ENCODE results near the gene DCTN3.

The DCTN3 gene

DNA sequence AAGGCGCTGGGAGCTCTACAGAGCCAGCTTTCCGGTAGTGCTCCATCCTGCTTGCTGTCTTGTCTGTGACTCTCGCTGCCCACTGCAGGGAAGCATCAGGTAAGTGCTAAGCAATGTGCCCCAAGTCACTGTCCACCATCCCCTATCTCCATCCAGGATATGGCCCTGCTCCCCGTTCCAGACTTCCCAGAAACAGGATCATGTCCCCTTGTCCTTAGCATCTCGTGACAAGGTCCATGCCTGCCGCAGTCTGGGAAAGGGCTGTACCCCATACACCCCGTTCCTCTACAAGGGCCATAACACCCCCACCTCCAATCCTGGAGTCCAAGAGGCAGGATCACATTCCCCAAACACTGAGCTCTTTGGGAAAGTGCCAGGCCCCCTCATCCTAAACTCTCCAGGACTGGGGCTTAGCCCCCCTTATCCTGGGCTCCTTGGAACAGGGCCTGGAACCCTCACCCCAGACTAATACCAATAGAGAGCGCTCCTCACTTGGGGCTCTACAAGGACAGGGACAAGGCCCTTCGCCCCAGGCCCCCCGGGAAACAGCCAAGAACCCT, 9.0 kb downstream of the DCTN3 start:
- peak overlapping the region; percentile 82 for H3K27ac ChIP-seq (replicated peaks)
- no peak for DNase-seq (ENCODE audit: low read depth in 1 of 2, low spot score in 1 of 2)
- TF ChIP-seq POLR2AphosphoS5 (IDR thresholded peaks at IDR 0.05; ENCODE audit: low read depth) (no peak), GABPA (IDR thresholded peaks at IDR 0.05; ENCODE audit: low read depth) (no peak), SPI1 (IDR thresholded peaks at IDR 0.05; ENCODE audit: borderline replicate concordance, low read depth) (no peak)
- TF ChIP-seq, protein P1, sequence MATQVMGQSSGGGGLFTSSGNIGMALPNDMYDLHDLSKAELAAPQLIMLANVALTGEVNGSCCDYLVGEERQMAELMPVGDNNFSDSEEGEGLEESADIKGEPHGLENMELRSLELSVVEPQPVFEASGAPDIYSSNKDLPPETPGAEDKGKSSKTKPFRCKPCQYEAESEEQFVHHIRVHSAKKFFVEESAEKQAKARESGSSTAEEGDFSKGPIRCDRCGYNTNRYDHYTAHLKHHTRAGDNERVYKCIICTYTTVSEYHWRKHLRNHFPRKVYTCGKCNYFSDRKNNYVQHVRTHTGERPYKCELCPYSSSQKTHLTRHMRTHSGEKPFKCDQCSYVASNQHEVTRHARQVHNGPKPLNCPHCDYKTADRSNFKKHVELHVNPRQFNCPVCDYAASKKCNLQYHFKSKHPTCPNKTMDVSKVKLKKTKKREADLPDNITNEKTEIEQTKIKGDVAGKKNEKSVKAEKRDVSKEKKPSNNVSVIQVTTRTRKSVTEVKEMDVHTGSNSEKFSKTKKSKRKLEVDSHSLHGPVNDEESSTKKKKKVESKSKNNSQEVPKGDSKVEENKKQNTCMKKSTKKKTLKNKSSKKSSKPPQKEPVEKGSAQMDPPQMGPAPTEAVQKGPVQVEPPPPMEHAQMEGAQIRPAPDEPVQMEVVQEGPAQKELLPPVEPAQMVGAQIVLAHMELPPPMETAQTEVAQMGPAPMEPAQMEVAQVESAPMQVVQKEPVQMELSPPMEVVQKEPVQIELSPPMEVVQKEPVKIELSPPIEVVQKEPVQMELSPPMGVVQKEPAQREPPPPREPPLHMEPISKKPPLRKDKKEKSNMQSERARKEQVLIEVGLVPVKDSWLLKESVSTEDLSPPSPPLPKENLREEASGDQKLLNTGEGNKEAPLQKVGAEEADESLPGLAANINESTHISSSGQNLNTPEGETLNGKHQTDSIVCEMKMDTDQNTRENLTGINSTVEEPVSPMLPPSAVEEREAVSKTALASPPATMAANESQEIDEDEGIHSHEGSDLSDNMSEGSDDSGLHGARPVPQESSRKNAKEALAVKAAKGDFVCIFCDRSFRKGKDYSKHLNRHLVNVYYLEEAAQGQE (IDR thresholded peaks at IDR 0.05; ENCODE audit: insufficient replicate concordance, low read depth): no peak
- TF ChIP-seq, protein P2, sequence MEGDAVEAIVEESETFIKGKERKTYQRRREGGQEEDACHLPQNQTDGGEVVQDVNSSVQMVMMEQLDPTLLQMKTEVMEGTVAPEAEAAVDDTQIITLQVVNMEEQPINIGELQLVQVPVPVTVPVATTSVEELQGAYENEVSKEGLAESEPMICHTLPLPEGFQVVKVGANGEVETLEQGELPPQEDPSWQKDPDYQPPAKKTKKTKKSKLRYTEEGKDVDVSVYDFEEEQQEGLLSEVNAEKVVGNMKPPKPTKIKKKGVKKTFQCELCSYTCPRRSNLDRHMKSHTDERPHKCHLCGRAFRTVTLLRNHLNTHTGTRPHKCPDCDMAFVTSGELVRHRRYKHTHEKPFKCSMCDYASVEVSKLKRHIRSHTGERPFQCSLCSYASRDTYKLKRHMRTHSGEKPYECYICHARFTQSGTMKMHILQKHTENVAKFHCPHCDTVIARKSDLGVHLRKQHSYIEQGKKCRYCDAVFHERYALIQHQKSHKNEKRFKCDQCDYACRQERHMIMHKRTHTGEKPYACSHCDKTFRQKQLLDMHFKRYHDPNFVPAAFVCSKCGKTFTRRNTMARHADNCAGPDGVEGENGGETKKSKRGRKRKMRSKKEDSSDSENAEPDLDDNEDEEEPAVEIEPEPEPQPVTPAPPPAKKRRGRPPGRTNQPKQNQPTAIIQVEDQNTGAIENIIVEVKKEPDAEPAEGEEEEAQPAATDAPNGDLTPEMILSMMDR (IDR thresholded peaks at IDR 0.05; ENCODE audit: insufficient read depth, low read length): no peak
- H3K4me3 ChIP-seq (replicated peaks; ENCODE audit: insufficient read depth, low read length): peak overlapping the region; percentile 62
- H3K27me3 ChIP-seq (ENCODE audit: insufficient read depth, poor library complexity, severe bottlenecking): no peaks in the 10 kb centered on the region

DNA sequence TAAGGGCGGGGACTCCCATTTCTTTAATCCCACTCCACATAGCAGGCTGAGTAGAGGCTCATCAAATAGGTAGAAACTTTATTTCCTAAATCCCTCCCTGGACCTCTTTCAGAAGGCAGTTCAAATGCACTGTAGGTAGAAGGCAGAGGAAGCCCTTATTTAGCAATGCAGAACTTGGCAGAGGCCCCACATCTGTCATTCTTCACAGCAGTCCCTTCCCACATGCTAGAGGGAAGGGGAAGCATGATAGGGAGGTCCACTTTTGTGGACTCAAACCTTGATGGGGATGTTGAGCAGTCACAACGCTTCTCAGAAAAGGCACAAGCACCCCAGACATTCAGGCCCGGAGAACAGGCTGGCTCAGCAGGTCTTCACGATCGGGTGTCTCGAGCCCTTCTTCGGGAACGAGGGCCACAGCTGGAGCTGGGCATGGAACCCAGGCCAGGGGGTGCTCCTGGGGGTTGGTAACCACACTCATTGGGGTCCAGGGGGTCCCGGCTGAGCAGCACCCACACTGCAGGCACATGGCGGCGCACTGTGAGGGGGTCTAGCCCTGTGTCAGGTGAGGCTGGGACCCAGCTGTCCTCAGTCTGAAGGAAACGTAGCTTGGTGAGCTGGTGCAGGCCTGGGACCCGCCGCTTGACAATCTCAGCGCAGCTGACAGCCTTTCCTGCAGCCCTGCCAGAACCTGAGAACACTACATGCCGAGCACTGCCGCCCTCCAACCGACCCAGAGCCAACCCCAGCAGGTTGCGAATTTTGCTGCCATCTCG, 9.7 kb downstream of the DCTN3 start:
- H3K27me3 ChIP-seq (ENCODE audit: insufficient read depth, poor library complexity, severe bottlenecking): no peaks in the 10 kb centered on the region
- H3K27ac ChIP-seq (replicated peaks): no peak overlapping the region
- DNase-seq (ENCODE audit: low read depth in 1 of 2, low spot score in 1 of 2): peak in 1 of 2 experiments; percentile 81
- no peak overlapping the region; the same call in 1 of the 2 replicates for H3K4me3 ChIP-seq (replicated peaks; ENCODE audit: insufficient read depth, low read length)
- TF ChIP-seq GABPA (IDR thresholded peaks at IDR 0.05; ENCODE audit: low read depth) (no peak), POLR2AphosphoS5 (IDR thresholded peaks at IDR 0.05; ENCODE audit: low read depth) (no peak), SPI1 (IDR thresholded peaks at IDR 0.05; ENCODE audit: borderline replicate concordance, low read depth) (no peak)
- TF ChIP-seq, protein P1 (IDR thresholded peaks at IDR 0.05; ENCODE audit: insufficient replicate concordance, low read depth): no peak
- TF ChIP-seq, protein P2 (IDR thresholded peaks at IDR 0.05; ENCODE audit: insufficient read depth, low read length): no peak

DNA sequence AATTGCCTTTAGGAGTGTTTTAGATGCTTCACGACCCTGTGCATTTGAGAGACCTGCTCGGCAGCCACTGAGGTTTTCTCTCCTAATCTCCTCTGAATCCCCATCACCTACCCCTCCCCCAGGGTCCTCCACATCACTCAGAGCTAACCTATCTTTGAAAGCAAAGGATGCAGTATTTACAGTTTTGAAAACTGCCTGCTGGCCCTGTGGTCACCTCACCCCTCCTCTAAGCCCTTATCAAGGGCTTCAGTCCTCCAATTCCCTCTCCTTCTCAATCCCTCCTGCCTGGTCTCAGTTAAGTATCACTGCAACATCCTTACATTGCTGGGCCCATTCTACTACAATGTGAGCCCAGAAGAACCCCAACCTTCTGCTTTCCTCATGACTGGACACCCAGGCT, 13.0 kb downstream of the DCTN3 start:
- DNase-seq (ENCODE audit: low read depth in 1 of 2, low spot score in 1 of 2): no peak
- TF ChIP-seq SPI1 (IDR thresholded peaks at IDR 0.05; ENCODE audit: borderline replicate concordance, low read depth) (no peak), GABPA (IDR thresholded peaks at IDR 0.05; ENCODE audit: low read depth) (no peak), POLR2AphosphoS5 (IDR thresholded peaks at IDR 0.05; ENCODE audit: low read depth) (no peak)
- TF ChIP-seq, protein P2 (IDR thresholded peaks at IDR 0.05; ENCODE audit: insufficient read depth, low read length): no peak
- TF ChIP-seq, protein P1 (IDR thresholded peaks at IDR 0.05; ENCODE audit: insufficient replicate concordance, low read depth): no peak
- no peaks in the 10 kb centered on the region for H3K27me3 ChIP-seq (ENCODE audit: insufficient read depth, poor library complexity, severe bottlenecking)

More for the DNA sequence above, 13.0 kb downstream of the DCTN3 start:
- Histone ChIP-seq H3K27ac (replicated peaks) (no peak overlapping the region), H3K4me3 (replicated peaks; ENCODE audit: insufficient read depth, low read length) (no peak overlapping the region)

Measured in HL-60 (cell line).